Jurkat, Clone E6-1 (cell line): ENCODE results near the gene RPL18.
"Not testable (repeated sequence)": the region's sequence is repeated elsewhere in the genome, so short reads cannot be mapped to it uniquely, and the experiment has no call there.

Experiments used
- DNase-seq: peaks from one replicate; pipeline ENCODE4 v3.0.0-alpha.2; 2011; ENCODE audit warnings: low read depth, low spot score
- H3K4me3 ChIP-seq: 2 replicates; pipeline ENCODE4 v1.5.1; 2011; ENCODE audit warnings: mild to moderate bottlenecking, low read length, control low read depth, moderate library complexity

RPL18 gene

GRCh38 chr19:48633148-48634035 lies 14.4 kb upstream of the RPL18 start:
- H3K4me3 ChIP-seq = peak overlapping the region; percentile 64
- no peak for DNase-seq

- H3K4me3 ChIP-seq = no peak overlapping the region
- DNase-seq = no peak
Observed at GRCh38 chr19:48632692-48633147, 13.7 kb upstream of the RPL18 start.

- DNase-seq, H3K4me3 ChIP-seq: not testable (repeated sequence)
Observed at GRCh38 chr19:48632286-48632685, 13.3 kb upstream of the RPL18 start.

GRCh38 chr19:48631225-48631624 lies 12.2 kb upstream of the RPL18 start:
- no peak for DNase-seq
- H3K4me3 ChIP-seq = no peak overlapping the region

- DNase-seq = no peak
- H3K4me3 ChIP-seq = no peak overlapping the region
Observed at GRCh38 chr19:48630296-48631063, 11.5 kb upstream of the RPL18 start.

GRCh38 chr19:48629599-48630295 lies 10.8 kb upstream of the RPL18 start:
- no peak overlapping the region for H3K4me3 ChIP-seq
- DNase-seq = no peak

GRCh38 chr19:48629297-48629598 lies 10.3 kb upstream of the RPL18 start:
- no peak for DNase-seq
- H3K4me3 ChIP-seq = no peak overlapping the region

- no peak for DNase-seq
- no peak overlapping the region for H3K4me3 ChIP-seq
Observed at GRCh38 chr19:48628486-48629296, 9.7 kb upstream of the RPL18 start.

- no peak overlapping the region for H3K4me3 ChIP-seq
- no peak for DNase-seq
Observed at GRCh38 chr19:48627865-48628314, 8.9 kb upstream of the RPL18 start.

GRCh38 chr19:48627201-48627864 lies 8.4 kb upstream of the RPL18 start:
- H3K4me3 ChIP-seq = no peak overlapping the region
- no peak for DNase-seq

- DNase-seq = no peak
- H3K4me3 ChIP-seq = no peak overlapping the region
Observed at GRCh38 chr19:48625891-48626327, 6.9 kb upstream of the RPL18 start.

GRCh38 chr19:48624791-48625723 lies 6.1 kb upstream of the RPL18 start:
- H3K4me3 ChIP-seq = peak overlapping the region; percentile 67
- no peak for DNase-seq

GRCh38 chr19:48624067-48624594 lies 5.2 kb upstream of the RPL18 start:
- H3K4me3 ChIP-seq = peak overlapping the region; percentile 67
- DNase-seq = peak; percentile 95

- H3K4me3 ChIP-seq = peak overlapping the region; percentile 61
- DNase-seq = no peak
Observed at GRCh38 chr19:48623556-48624066, 4.6 kb upstream of the RPL18 start.

- DNase-seq = no peak
- peak overlapping the region; percentile 100 for H3K4me3 ChIP-seq
Observed at GRCh38 chr19:48619692-48620585, 961 bp upstream of the RPL18 start.
